Measurements from ENCODE around the gene CCDC92B. TPM values are rescaled to one million over a fixed set of nuclear protein-coding genes. Genes with fewer than 3 reads are reported as not detected.

CCDC92B gene
- total RNA-seq, 1 donor from 2014 or later = 1.3 TPM

- no peak overlapping the region for H3K27ac Mint-ChIP-seq
- H3K4me3 Mint-ChIP-seq = no peak overlapping the region
- H3K27me3 Mint-ChIP-seq = peaks cover 22% of the 10 kb centered on the region
- no peaks in the 10 kb centered on the region for H3K4me1 Mint-ChIP-seq (ENCODE audit: unreplicated experiment)
- H3K36me3 Mint-ChIP-seq = no peaks in the 10 kb centered on the region
- no peak for TF ChIP-seq CTCF (conservative IDR thresholded peaks at IDR 0.05)
- DNase-seq (ENCODE audit: extremely low spot score, unreplicated experiment) = no peak
- no peaks in the 10 kb centered on the region for H3K9me3 Mint-ChIP-seq
These were observed 29.6 kb downstream of the CCDC92B start for GRCh38 chr17:2719861-2720260.

- Mint-ChIP-seq H3K36me3 (no peaks in the 10 kb centered on the region), H3K4me1 (ENCODE audit: unreplicated experiment) (no peaks in the 10 kb centered on the region), H3K4me3 (no peak overlapping the region), H3K9me3 (no peaks in the 10 kb centered on the region), H3K27me3 (peaks cover 18% of the 10 kb centered on the region), H3K27ac (no peak overlapping the region)
- TF ChIP-seq CTCF (conservative IDR thresholded peaks at IDR 0.05) = no peak
- no peak for DNase-seq (ENCODE audit: extremely low spot score, unreplicated experiment)
These were observed 31.1 kb downstream of the CCDC92B start for GRCh38 chr17:2718150-2718938.

GRCh38 chr17:2716649-2717048, 32.8 kb downstream of the CCDC92B start:
- H3K27me3 Mint-ChIP-seq = peaks cover 2% of the 10 kb centered on the region
- no peaks in the 10 kb centered on the region for H3K9me3 Mint-ChIP-seq
- H3K36me3 Mint-ChIP-seq = no peaks in the 10 kb centered on the region
- no peak overlapping the region for H3K27ac Mint-ChIP-seq
- TF ChIP-seq CTCF (conservative IDR thresholded peaks at IDR 0.05) = no peak
- H3K4me1 Mint-ChIP-seq (ENCODE audit: unreplicated experiment) = peaks cover 7% of the 10 kb centered on the region
- no peak overlapping the region for H3K4me3 Mint-ChIP-seq
- no peak for DNase-seq (ENCODE audit: extremely low spot score, unreplicated experiment)

- H3K4me1 Mint-ChIP-seq (ENCODE audit: unreplicated experiment) = peaks cover 19% of the 10 kb centered on the region
- DNase-seq (ENCODE audit: extremely low spot score, unreplicated experiment) = no peak
- no peaks in the 10 kb centered on the region for H3K36me3 Mint-ChIP-seq
- no peaks in the 10 kb centered on the region for H3K27me3 Mint-ChIP-seq
- no peaks in the 10 kb centered on the region for H3K9me3 Mint-ChIP-seq
- H3K27ac Mint-ChIP-seq = no peak overlapping the region
- peak overlapping the region; percentile 59 for H3K4me3 Mint-ChIP-seq
- no peak for TF ChIP-seq CTCF (conservative IDR thresholded peaks at IDR 0.05)
These were observed 35.6 kb downstream of the CCDC92B start for GRCh38 chr17:2713881-2714280.

GRCh38 chr17:2712300-2713043, 37.0 kb downstream of the CCDC92B start:
- TF ChIP-seq CTCF (conservative IDR thresholded peaks at IDR 0.05) = no peak
- Mint-ChIP-seq H3K9me3 (no peaks in the 10 kb centered on the region), H3K4me3 (peak overlapping the region; percentile 88), H3K27ac (peak overlapping the region; percentile 67), H3K36me3 (no peaks in the 10 kb centered on the region), H3K4me1 (ENCODE audit: unreplicated experiment) (peaks cover 22% of the 10 kb centered on the region), H3K27me3 (no peaks in the 10 kb centered on the region)
- no peak for DNase-seq (ENCODE audit: extremely low spot score, unreplicated experiment)

Measured in type B pancreatic cell (in vitro differentiated cells).